Caco-2 (cell line): ENCODE data around the gene LMO7. TPM values are rescaled to one million over a fixed set of nuclear protein-coding genes. Genes with fewer than 3 reads are reported as not detected.
A peak's percentile ranks its signal among the peaks of the same experiment; 100 is the strongest.

Experiments
- BruUV-seq: library from RNA; stranded (reverse); fragments of 400-500 nt; replicated peaks from 2 replicates; lab custom pipeline; 2021; lab: Mats Ljungman, UMichigan
- CTCF ChIA-PET: fragments of 300-600 bp; sonication (Branson Sonifier 250); formaldehyde crosslinking; loops from one replicate; lab custom pipeline; 2022; ENCODE audit warnings: antibody characterized with exemption; lab: Charles Lee
- POLR2A ChIA-PET: fragments of 300-600 bp; sonication (Branson Sonifier 250); formaldehyde crosslinking; loops from one replicate; lab custom pipeline; 2022; ENCODE audit warnings: antibody characterized with exemption; lab: Charles Lee
- DNase-seq, 2 experiments: peaks; one replicate each; pipeline versions ENCODE4 v3.0.0 to v3.0.0-alpha.2; 2020 to 2022
- H3K27me3 ChIP-seq: replicated peaks from 2 replicates; pipeline ENCODE4 v1.6.0; 2011; ENCODE audit warnings: low read length; ENCODE audit not compliant: control insufficient read depth, insufficient read depth
- H3K36me3 ChIP-seq: 2 replicates; pipeline ENCODE4 v1.5.1; 2011; ENCODE audit warnings: low read length; ENCODE audit not compliant: control insufficient read depth, insufficient read depth
- H3K4me1 ChIP-seq: fragments of 250-450 bp; sonication (Bioruptor Pico); 2 replicates; pipeline ENCODE4 v1.5.1; 2020; ENCODE audit warnings: mild to moderate bottlenecking
- H3K4me3 ChIP-seq: 2 replicates; pipeline ENCODE4 v1.5.1; 2011; ENCODE audit warnings: low read depth, mild to moderate bottlenecking, control low read depth, low read length
- H3K9me3 ChIP-seq: fragments of 250-450 bp; sonication (Bioruptor Pico); 2 replicates; pipeline ENCODE4 v1.5.1; 2020; ENCODE audit warnings: mild to moderate bottlenecking, moderate library complexity
- H3K27ac Mint-ChIP-seq: one replicate; pipeline ENCODE4 v1.8.0; 2022; ENCODE audit warnings: mixed read lengths; ENCODE audit not compliant: unreplicated experiment
- H3K27me3 Mint-ChIP-seq: one replicate; pipeline ENCODE4 v1.8.0; 2022; ENCODE audit warnings: mixed read lengths; ENCODE audit not compliant: insufficient read depth, unreplicated experiment
- H3K36me3 Mint-ChIP-seq: one replicate; pipeline ENCODE4 v1.8.0; 2022; ENCODE audit warnings: mild to moderate bottlenecking, mixed read lengths; ENCODE audit not compliant: insufficient read depth, unreplicated experiment
- H3K4me1 Mint-ChIP-seq: one replicate; pipeline ENCODE4 v1.8.0; 2022; ENCODE audit warnings: low read depth, mixed read lengths; ENCODE audit not compliant: unreplicated experiment
- H3K4me3 Mint-ChIP-seq: one replicate; pipeline ENCODE4 v1.8.0; 2022; ENCODE audit warnings: mild to moderate bottlenecking, moderate library complexity, mixed read lengths; ENCODE audit not compliant: unreplicated experiment
- H3K9me3 Mint-ChIP-seq: one replicate; pipeline ENCODE4 v1.8.0; 2022; ENCODE audit warnings: mixed read lengths; ENCODE audit not compliant: unreplicated experiment
- CTCF ChIP-seq, 2 experiments: fragments of 200-600 bp in 1 of 2; IDR thresholded peaks; 1 replicate in 1 of 2; 2 replicates in 1 of 2; pipeline versions ENCODE4 v1.5.1 to v1.8.0; 2011 to 2022; ENCODE audit warnings: antibody characterized with exemption in 1 of 2, control low read depth in 1 of 2, inconsistent platforms in 1 of 2, low read depth in 1 of 2, low read length in 1 of 2, mild to moderate bottlenecking in 1 of 2, moderate library complexity in 1 of 2; ENCODE audit not compliant: insufficient read depth in 1 of 2, severe bottlenecking in 1 of 2, unreplicated experiment in 1 of 2
- intact Hi-C: fragments of 100-400 bp; cut with micrococcal nuclease; formaldehyde crosslinking; loops from one replicate; pipeline ENCODE4 v1.10.0; 2022; ENCODE audit not compliant: unreplicated experiment
- total RNA-seq: library from RNA; stranded (reverse); gene quantifications from 2 replicates; pipeline ENCODE4 v1.2.3, GENCODE V29; 2022

The LMO7 gene
- total RNA-seq, 1 experiment from 2014 or later = 209 TPM

GRCh38 chr13:75896271-75896670 is 260.1 kb downstream of the LMO7 start:
- no peaks in the 10 kb centered on the region for H3K27me3 Mint-ChIP-seq
- ChIA-PET POLR2A (no interaction called here), CTCF (no interaction called here)
- BruUV-seq = no TSS peak
- no peak overlapping the region for H3K4me3 Mint-ChIP-seq
- no peak for DNase-seq
- intact Hi-C loops = no loop called here
- H3K36me3 ChIP-seq = no peaks in the 10 kb centered on the region
- H3K9me3 ChIP-seq = peaks cover 3% of the 10 kb centered on the region; the same call in 1 of the 2 replicates
- H3K4me1 Mint-ChIP-seq = peaks cover 11% of the 10 kb centered on the region
- no peaks in the 10 kb centered on the region for H3K4me1 ChIP-seq
- no peaks in the 10 kb centered on the region for H3K36me3 Mint-ChIP-seq
- H3K27ac Mint-ChIP-seq = no peak overlapping the region
- no peaks in the 10 kb centered on the region for H3K27me3 ChIP-seq
- peaks cover 40% of the 10 kb centered on the region for H3K9me3 Mint-ChIP-seq
- H3K4me3 ChIP-seq = no peak overlapping the region
- TF ChIP-seq CTCF (IDR thresholded peaks at IDR 0.05; ENCODE audit: insufficient read depth in 1 of 2, low read depth in 1 of 2, low read length in 1 of 2, severe bottlenecking in 1 of 2, unreplicated experiment in 1 of 2) = no peak

- H3K27me3 ChIP-seq = no peaks in the 10 kb centered on the region
- H3K9me3 ChIP-seq = peaks cover 3% of the 10 kb centered on the region; the same call in 1 of the 2 replicates
- ChIA-PET POLR2A (no interaction called here), CTCF (no interaction called here)
- Mint-ChIP-seq H3K27ac (no peak overlapping the region), H3K9me3 (peaks cover 46% of the 10 kb centered on the region), H3K27me3 (no peaks in the 10 kb centered on the region), H3K4me3 (no peak overlapping the region), H3K36me3 (no peaks in the 10 kb centered on the region), H3K4me1 (peaks cover 11% of the 10 kb centered on the region)
- DNase-seq = no peak
- no peaks in the 10 kb centered on the region for H3K36me3 ChIP-seq
- no peak for TF ChIP-seq CTCF (IDR thresholded peaks at IDR 0.05; ENCODE audit: insufficient read depth in 1 of 2, low read depth in 1 of 2, low read length in 1 of 2, severe bottlenecking in 1 of 2, unreplicated experiment in 1 of 2)
- H3K4me1 ChIP-seq = no peaks in the 10 kb centered on the region
- intact Hi-C loops = no loop called here
- BruUV-seq = no TSS peak
- no peak overlapping the region for H3K4me3 ChIP-seq
These were observed 261.3 kb downstream of the LMO7 start for GRCh38 chr13:75897386-75897785.

- Mint-ChIP-seq H3K9me3 (peaks cover 57% of the 10 kb centered on the region), H3K36me3 (no peaks in the 10 kb centered on the region), H3K27ac (peak overlapping the region; percentile 22), H3K4me3 (no peak overlapping the region), H3K4me1 (peaks cover 19% of the 10 kb centered on the region), H3K27me3 (no peaks in the 10 kb centered on the region)
- DNase-seq = no peak
- H3K27me3 ChIP-seq = no peaks in the 10 kb centered on the region
- H3K4me1 ChIP-seq = no peaks in the 10 kb centered on the region
- BruUV-seq = no TSS peak
- H3K9me3 ChIP-seq = peaks cover 3% of the 10 kb centered on the region; the same call in 1 of the 2 replicates
- CTCF ChIA-PET = no interaction called here
- TF ChIP-seq CTCF (IDR thresholded peaks at IDR 0.05; ENCODE audit: insufficient read depth in 1 of 2, low read depth in 1 of 2, low read length in 1 of 2, severe bottlenecking in 1 of 2, unreplicated experiment in 1 of 2) = no peak
- POLR2A ChIA-PET = no interaction called here
- H3K4me3 ChIP-seq = no peak overlapping the region
- intact Hi-C loops = no loop called here
- no peaks in the 10 kb centered on the region for H3K36me3 ChIP-seq
These were observed 265.4 kb downstream of the LMO7 start for GRCh38 chr13:75901501-75901900.
